MM.1S (cell line): Measurements from ENCODE around the gene CNTRL.
"Not testable (repeated sequence)": the region's sequence is repeated elsewhere in the genome, so short reads cannot be mapped to it uniquely, and the experiment has no call there.

Experiments
- DNase-seq: peaks from one replicate; pipeline ENCODE4 v3.0.0-alpha.2; 2015
- H2AFZ ChIP-seq: fragments of 300-600 bp; sonication (generic); 2 replicates; pipeline ENCODE4 v1.6.0; 2016; ENCODE audit warnings: antibody characterized with exemption, low read length
- H3F3A ChIP-seq: fragments of 300-600 bp; sonication (generic); 2 replicates; pipeline ENCODE4 v1.6.1; 2016; ENCODE audit warnings: mild to moderate bottlenecking, antibody characterized with exemption, low read length, moderate library complexity, mixed read lengths; ENCODE audit not compliant: insufficient read depth
- H3K27ac ChIP-seq: fragments of 300-600 bp; sonication (generic); 2 replicates; pipeline ENCODE4 v1.5.1; 2016; ENCODE audit warnings: mild to moderate bottlenecking, low read length
- H3K27me3 ChIP-seq: fragments of 300-600 bp; sonication (generic); replicated peaks from 2 replicates; pipeline ENCODE4 v1.6.0; 2016; ENCODE audit warnings: low read length; ENCODE audit not compliant: insufficient read depth
- H3K36me3 ChIP-seq: fragments of 300-600 bp; sonication (generic); replicated peaks from 2 replicates; pipeline ENCODE4 v1.6.1; 2016; ENCODE audit warnings: mild to moderate bottlenecking, low read length, mixed read lengths; ENCODE audit not compliant: insufficient read depth
- H3K4me1 ChIP-seq: fragments of 300-600 bp; sonication (generic); 2 replicates; pipeline ENCODE4 v1.6.1; 2016; ENCODE audit warnings: low read length, mixed read lengths
- H3K4me2 ChIP-seq: fragments of 300-600 bp; sonication (generic); 2 replicates; pipeline ENCODE4 v1.6.0; 2016; ENCODE audit warnings: low read depth, low read length
- H3K4me3 ChIP-seq: fragments of 300-600 bp; sonication (generic); 2 replicates; pipeline ENCODE4 v1.5.1; 2016; ENCODE audit warnings: low read length, mixed read lengths
- H3K79me2 ChIP-seq: fragments of 300-600 bp; sonication (generic); 2 replicates; pipeline ENCODE4 v1.6.1; 2016; ENCODE audit warnings: mixed run types, low read length, mixed read lengths
- H3K9ac ChIP-seq: fragments of 300-600 bp; sonication (generic); 2 replicates; pipeline ENCODE4 v1.6.1; 2016; ENCODE audit warnings: low read length, mixed read lengths
- H3K9me2 ChIP-seq: fragments of 300-600 bp; sonication (generic); replicated peaks from 2 replicates; pipeline ENCODE4 v1.6.1; 2016; ENCODE audit warnings: mild to moderate bottlenecking, low read length, mixed read lengths; ENCODE audit not compliant: insufficient read depth
- H3K9me3 ChIP-seq: fragments of 300-600 bp; sonication (generic); replicated peaks from 2 replicates; pipeline ENCODE4 v1.6.1; 2016; ENCODE audit warnings: mild to moderate bottlenecking, low read length, mixed read lengths; ENCODE audit not compliant: insufficient read depth
- H4K20me1 ChIP-seq: fragments of 300-600 bp; sonication (generic); 2 replicates; pipeline ENCODE4 v1.6.1; 2016; ENCODE audit warnings: mild to moderate bottlenecking, low read length, moderate library complexity, mixed read lengths; ENCODE audit not compliant: insufficient read depth
- CTCF ChIP-seq: fragments of 300-600 bp; sonication (generic); IDR thresholded peaks from 2 replicates; pipeline ENCODE4 v1.5.1; 2016; ENCODE audit warnings: antibody characterized with exemption, low read length, mixed read lengths
- EZH2 ChIP-seq: fragments of 300-600 bp; sonication (generic); optimal IDR thresholded peaks from 2 replicates; pipeline ENCODE3; 2017; ENCODE audit warnings: low read depth, mild to moderate bottlenecking, antibody characterized with exemption, low read length, mixed read lengths
- EZH2phosphoT487 ChIP-seq: fragments of 300-600 bp; sonication (generic); IDR thresholded peaks from 2 replicates; pipeline ENCODE4 v1.6.1; 2018; ENCODE audit warnings: antibody characterized with exemption, low read length

The CNTRL gene

GRCh38 chr9:121173501-121173900 lies 98.7 kb downstream of the CNTRL start:
- Histone ChIP-seq H3F3A (no peaks in the 10 kb centered on the region), H3K9me2 (no peaks in the 10 kb centered on the region), H3K4me2 (no peak overlapping the region), H2AFZ (no peak overlapping the region), H3K9me3 (no peaks in the 10 kb centered on the region), H3K4me3 (no peak overlapping the region), H3K27me3 (no peaks in the 10 kb centered on the region), H3K4me1 (no peaks in the 10 kb centered on the region), H4K20me1 (no peaks in the 10 kb centered on the region), H3K79me2 (no peaks in the 10 kb centered on the region), H3K9ac (no peak overlapping the region), H3K27ac (no peak overlapping the region), H3K36me3 (peaks cover 4% of the 10 kb centered on the region; the same call in 1 of the 2 replicates)
- TF ChIP-seq EZH2phosphoT487 (no peak), EZH2 (no peak), CTCF (no peak)
- no peak for DNase-seq

GRCh38 chr9:121178676-121179372 lies 104.1 kb downstream of the CNTRL start:
- no peak for DNase-seq
- H3K4me3 ChIP-seq = no peak overlapping the region
- H3K4me2 ChIP-seq = no peak overlapping the region
- H3K36me3 ChIP-seq = peaks cover 10% of the 10 kb centered on the region
- no peaks in the 10 kb centered on the region for H3K9me2 ChIP-seq
- no peaks in the 10 kb centered on the region; the same call in 1 of the 2 replicates for H4K20me1 ChIP-seq
- H3K9me3 ChIP-seq = no peaks in the 10 kb centered on the region
- H3K9ac ChIP-seq = no peak overlapping the region
- no peaks in the 10 kb centered on the region for H3K27me3 ChIP-seq
- TF ChIP-seq EZH2 (no peak), CTCF (no peak), EZH2phosphoT487 (no peak)
- H3K27ac ChIP-seq = no peak overlapping the region
- H3F3A ChIP-seq = no peaks in the 10 kb centered on the region
- peaks cover 17% of the 10 kb centered on the region for H3K79me2 ChIP-seq
- H3K4me1 ChIP-seq = no peaks in the 10 kb centered on the region
- H2AFZ ChIP-seq = no peak overlapping the region

GRCh38 chr9:121179373-121179721 lies 104.6 kb downstream of the CNTRL start:
- not testable (repeated sequence) for H4K20me1 ChIP-seq, H3K4me2 ChIP-seq, H3K27me3 ChIP-seq, H2AFZ ChIP-seq, H3K27ac ChIP-seq, H3K4me1 ChIP-seq, H3K9me2 ChIP-seq, DNase-seq, H3K9ac ChIP-seq, H3K4me3 ChIP-seq, H3K9me3 ChIP-seq, H3F3A ChIP-seq
- Histone ChIP-seq H3K79me2 (peaks cover 22% of the 10 kb centered on the region), H3K36me3 (peaks cover 10% of the 10 kb centered on the region)

- Histone ChIP-seq H2AFZ (no peak overlapping the region), H3K9ac (no peak overlapping the region), H3K4me2 (no peak overlapping the region), H3K4me1 (no peaks in the 10 kb centered on the region), H3F3A (no peaks in the 10 kb centered on the region), H3K27me3 (no peaks in the 10 kb centered on the region), H3K4me3 (no peak overlapping the region), H3K9me3 (no peaks in the 10 kb centered on the region), H3K79me2 (peaks cover 25% of the 10 kb centered on the region), H3K9me2 (no peaks in the 10 kb centered on the region), H3K36me3 (peaks cover 10% of the 10 kb centered on the region), H3K27ac (no peak overlapping the region), H4K20me1 (no peaks in the 10 kb centered on the region; the same call in 1 of the 2 replicates)
- TF ChIP-seq CTCF (no peak), EZH2phosphoT487 (no peak), EZH2 (no peak)
- DNase-seq = no peak
These were observed 105.4 kb downstream of the CNTRL start for GRCh38 chr9:121179930-121180681.
